Measurements from ENCODE around the gene PPP5C.
"Not testable (repeated sequence)": the region's sequence is repeated elsewhere in the genome, so short reads cannot be mapped to it uniquely, and the experiment has no call there.

The PPP5C gene

DNA sequence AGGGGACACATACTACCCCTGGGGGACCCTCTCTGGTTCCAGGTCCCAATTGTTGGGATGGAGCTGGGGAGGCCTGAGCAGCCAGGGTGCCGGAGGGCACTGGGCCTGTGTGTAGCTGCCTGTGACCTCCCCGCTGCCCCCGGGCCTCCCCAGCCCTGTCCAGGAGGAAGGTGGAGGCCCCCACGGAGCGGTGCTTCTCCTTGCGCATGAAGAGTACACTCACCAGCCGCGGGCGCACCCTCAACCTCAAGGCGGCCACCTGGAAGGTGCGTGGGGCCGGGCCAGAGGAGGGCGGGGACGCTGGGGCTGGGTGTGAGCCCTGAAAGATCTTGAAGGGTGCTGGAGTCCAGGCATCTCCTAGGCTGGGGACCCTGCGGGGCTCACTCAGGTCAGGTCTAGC, 38.4 kb upstream of the PPP5C start:
- no peak overlapping the region for H2AFZ ChIP-seq (ENCODE audit: insufficient read depth, low read length, poor library complexity)
- peaks cover 3% of the 10 kb centered on the region for H3K79me2 ChIP-seq (ENCODE audit: control insufficient read depth, insufficient read depth, low read length, poor library complexity)
- DNase-seq, result no peak
- no peak overlapping the region for H3K9ac ChIP-seq (ENCODE audit: low read length)
- H3K27me3 ChIP-seq (ENCODE audit: insufficient read depth, low read length), result no peaks in the 10 kb centered on the region
- H3K4me3 ChIP-seq (ENCODE audit: low read depth, low read length), result no peak overlapping the region
- H3K18ac ChIP-seq (ENCODE audit: low read length), result no peak overlapping the region
- peaks cover 7% of the 10 kb centered on the region for H3K9me3 ChIP-seq (ENCODE audit: insufficient read depth, low read depth, low read length)
- H3K4me1 ChIP-seq (ENCODE audit: control insufficient read depth in 1 of 2, insufficient read depth in 2 of 2, low read length in 2 of 2), result peaks cover 4 to 5% of the 10 kb centered on the region in 2 experiments
- H3K79me1 ChIP-seq (ENCODE audit: low read length), result peaks cover 3% of the 10 kb centered on the region
- H4K12ac ChIP-seq (ENCODE audit: low read depth, low read length), result no peak overlapping the region
- H2BK12ac ChIP-seq (ENCODE audit: low read length), result no peak overlapping the region
- peaks cover 3 to 4% of the 10 kb centered on the region in 2 experiments for H3K36me3 ChIP-seq (ENCODE audit: control insufficient read depth in 1 of 2, insufficient read depth in 2 of 2, low read length in 2 of 2)
- no peak overlapping the region for H3K4ac ChIP-seq (ENCODE audit: low read depth, low read length)
- H4K91ac ChIP-seq (ENCODE audit: low read depth, low read length), result no peak overlapping the region
- WGBS (ENCODE audit: extremely low coverage, insufficient coverage, insufficient read length), result no CpG with 5 or more reads among the region's 15 CpGs
- no peak overlapping the region for H2AK5ac ChIP-seq (ENCODE audit: low read length)
- H3K4me2 ChIP-seq (ENCODE audit: low read length), result no peak overlapping the region
- H3K14ac ChIP-seq (ENCODE audit: low read length), result no peak overlapping the region
- no peak overlapping the region for H3K23ac ChIP-seq (ENCODE audit: low read length)
- no peak overlapping the region for H3K27ac ChIP-seq (ENCODE audit: low read depth, low read length)
- H4K8ac ChIP-seq (ENCODE audit: low read depth, low read length), result no peak overlapping the region
- H2BK120ac ChIP-seq (ENCODE audit: insufficient read depth, low read length, poor library complexity), result no peak overlapping the region
- no peak overlapping the region for H2BK5ac ChIP-seq (ENCODE audit: low read depth, low read length, poor library complexity)

DNA sequence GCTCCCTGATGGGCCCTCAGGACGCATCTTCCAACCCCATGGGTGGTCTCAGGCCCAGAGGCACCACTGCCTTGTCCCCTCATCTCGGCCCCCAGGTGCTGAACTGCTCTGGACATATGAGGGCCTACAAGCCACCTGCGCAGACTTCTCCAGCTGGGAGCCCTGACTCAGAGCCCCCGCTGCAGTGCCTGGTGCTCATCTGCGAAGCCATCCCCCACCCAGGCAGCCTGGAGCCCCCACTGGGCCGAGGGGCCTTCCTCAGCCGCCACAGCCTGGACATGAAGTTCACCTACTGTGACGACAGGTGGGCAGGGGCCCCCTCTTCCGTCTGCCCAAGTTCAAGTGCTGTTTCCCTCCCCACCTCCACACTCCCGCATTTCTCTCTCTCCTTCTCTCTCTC, 37.8 kb upstream of the PPP5C start:
- H3K4me2 ChIP-seq (ENCODE audit: low read length), result no peak overlapping the region
- no peak overlapping the region for H4K8ac ChIP-seq (ENCODE audit: low read depth, low read length)
- no peak overlapping the region for H2AK5ac ChIP-seq (ENCODE audit: low read length)
- H3K79me1 ChIP-seq (ENCODE audit: low read length), result no peaks in the 10 kb centered on the region
- H3K4me3 ChIP-seq (ENCODE audit: low read depth, low read length), result no peak overlapping the region
- H3K79me2 ChIP-seq (ENCODE audit: control insufficient read depth, insufficient read depth, low read length, poor library complexity), result no peaks in the 10 kb centered on the region
- no peak overlapping the region for H3K14ac ChIP-seq (ENCODE audit: low read length)
- no peak overlapping the region for H3K23ac ChIP-seq (ENCODE audit: low read length)
- H2BK5ac ChIP-seq (ENCODE audit: low read depth, low read length, poor library complexity), result no peak overlapping the region
- WGBS (ENCODE audit: extremely low coverage, insufficient coverage, insufficient read length), result 100% methylated on average over 1 of the region's 10 CpGs
- no peaks in the 10 kb centered on the region for H3K4me1 ChIP-seq (ENCODE audit: control insufficient read depth in 1 of 2, insufficient read depth in 2 of 2, low read length in 2 of 2)
- no peak overlapping the region for H2BK12ac ChIP-seq (ENCODE audit: low read length)
- no peak overlapping the region for H3K18ac ChIP-seq (ENCODE audit: low read length)
- no peak overlapping the region for H2AFZ ChIP-seq (ENCODE audit: insufficient read depth, low read length, poor library complexity)
- no peak overlapping the region for H4K91ac ChIP-seq (ENCODE audit: low read depth, low read length)
- no peak overlapping the region for H2BK120ac ChIP-seq (ENCODE audit: insufficient read depth, low read length, poor library complexity)
- H3K27me3 ChIP-seq (ENCODE audit: insufficient read depth, low read length), result no peaks in the 10 kb centered on the region
- no peak overlapping the region for H3K4ac ChIP-seq (ENCODE audit: low read depth, low read length)
- peaks cover 7% of the 10 kb centered on the region for H3K9me3 ChIP-seq (ENCODE audit: insufficient read depth, low read depth, low read length)
- H3K36me3 ChIP-seq (ENCODE audit: control insufficient read depth in 1 of 2, insufficient read depth in 2 of 2, low read length in 2 of 2), result peaks cover 3 to 4% of the 10 kb centered on the region in 2 experiments
- no peak overlapping the region for H3K9ac ChIP-seq (ENCODE audit: low read length)
- no peak overlapping the region for H4K12ac ChIP-seq (ENCODE audit: low read depth, low read length)
- DNase-seq, result no peak
- H3K27ac ChIP-seq (ENCODE audit: low read depth, low read length), result no peak overlapping the region

DNA sequence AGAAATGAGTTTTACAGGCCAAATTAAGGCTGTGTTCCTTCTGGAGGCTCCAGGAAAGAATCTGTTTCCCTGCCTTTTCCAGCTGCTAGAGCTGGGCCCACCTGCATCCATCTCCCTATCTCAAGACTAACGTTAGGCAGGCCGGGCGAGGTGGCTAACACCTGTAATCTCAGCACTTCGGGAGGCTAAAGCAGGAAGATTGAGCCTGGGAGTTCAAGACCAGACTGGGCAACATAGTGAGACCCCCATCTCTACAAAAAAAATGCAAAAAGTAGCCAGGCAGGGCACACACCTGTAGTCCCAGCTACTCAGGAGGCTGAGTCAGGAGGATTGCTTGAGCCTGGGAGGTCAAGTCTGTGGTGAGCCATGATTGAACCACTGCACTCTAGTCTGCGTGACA, 35.4 kb upstream of the PPP5C start:
- Histone ChIP-seq H3K4ac (ENCODE audit: low read depth, low read length) (no peak overlapping the region), H3K4me1 (ENCODE audit: control insufficient read depth in 1 of 2, insufficient read depth in 2 of 2, low read length in 2 of 2) (no peaks in the 10 kb centered on the region)
- WGBS (ENCODE audit: extremely low coverage, insufficient coverage, insufficient read length), result no CpG with 5 or more reads among the region's 5 CpGs

DNA sequence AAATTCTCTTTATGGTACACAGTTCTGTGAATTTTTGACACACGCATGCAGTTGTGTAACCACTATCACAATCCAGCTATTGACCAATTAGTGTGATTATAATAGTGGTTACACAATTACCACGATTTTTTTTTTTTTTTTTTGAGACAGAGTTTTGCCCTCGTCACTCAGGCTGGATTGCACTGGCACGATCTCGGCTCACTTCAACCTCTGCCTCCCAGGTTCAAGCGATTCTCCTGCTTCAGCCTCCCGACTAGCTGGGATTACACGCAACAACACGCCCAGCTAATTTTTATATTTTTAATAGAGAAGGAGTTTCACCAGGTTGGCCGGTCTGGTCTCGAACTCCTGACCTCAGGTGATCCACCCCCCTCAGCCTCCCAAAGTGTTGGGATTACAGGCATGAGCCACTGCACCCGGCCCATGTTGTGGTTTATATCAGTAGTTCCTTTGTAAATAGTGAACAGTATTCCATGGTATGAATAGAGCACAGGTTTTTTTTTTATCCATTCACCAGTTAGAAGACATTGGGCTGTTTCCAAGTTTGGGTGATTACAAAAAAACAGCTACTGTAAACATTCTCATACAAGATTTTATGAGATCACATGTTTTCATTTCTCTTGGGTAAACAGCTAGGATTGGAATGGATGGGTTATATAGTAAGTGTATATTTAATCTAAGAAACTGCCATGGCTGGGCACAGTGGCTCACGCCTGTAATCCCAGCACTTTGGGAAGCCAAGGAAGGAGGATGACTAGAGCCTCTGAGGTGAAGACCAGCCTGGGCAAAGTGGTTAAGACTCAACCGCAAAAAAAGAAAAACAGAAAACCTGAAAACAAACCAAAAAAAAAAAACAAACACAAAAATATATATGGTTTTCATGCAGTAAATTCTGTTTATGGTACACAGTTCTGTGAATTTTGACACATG, 33.1 kb upstream of the PPP5C start:
- H2AK5ac ChIP-seq (ENCODE audit: low read length); H3K27me3 ChIP-seq (ENCODE audit: insufficient read depth, low read length); H3K4me3 ChIP-seq (ENCODE audit: low read depth, low read length); H3K23ac ChIP-seq (ENCODE audit: low read length); DNase-seq; H3K4ac ChIP-seq (ENCODE audit: low read depth, low read length); H2BK12ac ChIP-seq (ENCODE audit: low read length); H3K9me3 ChIP-seq (ENCODE audit: insufficient read depth, low read depth, low read length); H3K18ac ChIP-seq (ENCODE audit: low read length); H3K4me2 ChIP-seq (ENCODE audit: low read length); H3K4me1 ChIP-seq (ENCODE audit: control insufficient read depth in 1 of 2, insufficient read depth in 2 of 2, low read length in 2 of 2); H3K9ac ChIP-seq (ENCODE audit: low read length); H2BK5ac ChIP-seq (ENCODE audit: low read depth, low read length, poor library complexity); H3K27ac ChIP-seq (ENCODE audit: low read depth, low read length); H2AFZ ChIP-seq (ENCODE audit: insufficient read depth, low read length, poor library complexity); H3K36me3 ChIP-seq (ENCODE audit: control insufficient read depth in 1 of 2, insufficient read depth in 2 of 2, low read length in 2 of 2); H4K8ac ChIP-seq (ENCODE audit: low read depth, low read length); H3K79me1 ChIP-seq (ENCODE audit: low read length); H4K91ac ChIP-seq (ENCODE audit: low read depth, low read length); H2BK120ac ChIP-seq (ENCODE audit: insufficient read depth, low read length, poor library complexity); H3K14ac ChIP-seq (ENCODE audit: low read length); H4K12ac ChIP-seq (ENCODE audit: low read depth, low read length); H3K79me2 ChIP-seq (ENCODE audit: control insufficient read depth, insufficient read depth, low read length, poor library complexity): not testable (repeated sequence)
- WGBS (ENCODE audit: extremely low coverage, insufficient coverage, insufficient read length), result no CpG with 5 or more reads among the region's 14 CpGs

More for the DNA sequence above, 35.4 kb upstream of the PPP5C start:
- Histone ChIP-seq H3K4me2 (ENCODE audit: low read length) (no peak overlapping the region), H2AFZ (ENCODE audit: insufficient read depth, low read length, poor library complexity) (no peak overlapping the region), H3K18ac (ENCODE audit: low read length) (no peak overlapping the region), H3K23ac (ENCODE audit: low read length) (no peak overlapping the region), H2BK5ac (ENCODE audit: low read depth, low read length, poor library complexity) (no peak overlapping the region), H3K4me3 (ENCODE audit: low read depth, low read length) (no peak overlapping the region), H3K27me3 (ENCODE audit: insufficient read depth, low read length) (no peaks in the 10 kb centered on the region), H3K79me2 (ENCODE audit: control insufficient read depth, insufficient read depth, low read length, poor library complexity) (no peaks in the 10 kb centered on the region), H4K91ac (ENCODE audit: low read depth, low read length) (no peak overlapping the region), H3K79me1 (ENCODE audit: low read length) (no peaks in the 10 kb centered on the region), H3K27ac (ENCODE audit: low read depth, low read length) (no peak overlapping the region), H2BK12ac (ENCODE audit: low read length) (no peak overlapping the region), H3K9ac (ENCODE audit: low read length) (no peak overlapping the region), H3K36me3 (ENCODE audit: control insufficient read depth in 1 of 2, insufficient read depth in 2 of 2, low read length in 2 of 2) (no peaks in the 10 kb centered on the region), H4K12ac (ENCODE audit: low read depth, low read length) (no peak overlapping the region), H2AK5ac (ENCODE audit: low read length) (no peak overlapping the region), H3K9me3 (ENCODE audit: insufficient read depth, low read depth, low read length) (peaks cover 4% of the 10 kb centered on the region), H2BK120ac (ENCODE audit: insufficient read depth, low read length, poor library complexity) (no peak overlapping the region), H3K14ac (ENCODE audit: low read length) (no peak overlapping the region), H4K8ac (ENCODE audit: low read depth, low read length) (no peak overlapping the region)
- no peak for DNase-seq
